C4-2B (cell line): ENCODE data around the gene FAM180A.

Experiments
- ZFX ChIP-seq: fragments of 450-650 bp; IDR thresholded peaks from 2 replicates; pipeline ENCODE4 v1.6.1; 2017
- TF ChIP-seq, protein P1 (sequence below): fragments of 450-650 bp; conservative IDR thresholded peaks from 2 replicates; pipeline ENCODE4 v1.5.1; 2017; ENCODE audit warnings: mild to moderate bottlenecking

GRCh38 chr7:135759532-135759931, 10.9 kb upstream of the FAM180A start:
- TF ChIP-seq, protein P1, sequence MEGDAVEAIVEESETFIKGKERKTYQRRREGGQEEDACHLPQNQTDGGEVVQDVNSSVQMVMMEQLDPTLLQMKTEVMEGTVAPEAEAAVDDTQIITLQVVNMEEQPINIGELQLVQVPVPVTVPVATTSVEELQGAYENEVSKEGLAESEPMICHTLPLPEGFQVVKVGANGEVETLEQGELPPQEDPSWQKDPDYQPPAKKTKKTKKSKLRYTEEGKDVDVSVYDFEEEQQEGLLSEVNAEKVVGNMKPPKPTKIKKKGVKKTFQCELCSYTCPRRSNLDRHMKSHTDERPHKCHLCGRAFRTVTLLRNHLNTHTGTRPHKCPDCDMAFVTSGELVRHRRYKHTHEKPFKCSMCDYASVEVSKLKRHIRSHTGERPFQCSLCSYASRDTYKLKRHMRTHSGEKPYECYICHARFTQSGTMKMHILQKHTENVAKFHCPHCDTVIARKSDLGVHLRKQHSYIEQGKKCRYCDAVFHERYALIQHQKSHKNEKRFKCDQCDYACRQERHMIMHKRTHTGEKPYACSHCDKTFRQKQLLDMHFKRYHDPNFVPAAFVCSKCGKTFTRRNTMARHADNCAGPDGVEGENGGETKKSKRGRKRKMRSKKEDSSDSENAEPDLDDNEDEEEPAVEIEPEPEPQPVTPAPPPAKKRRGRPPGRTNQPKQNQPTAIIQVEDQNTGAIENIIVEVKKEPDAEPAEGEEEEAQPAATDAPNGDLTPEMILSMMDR, result no peak
- no peak for TF ChIP-seq ZFX
